RWPE1 (cell line): ENCODE measurements around the gene MUC6.
"Not testable (repeated sequence)": the region's sequence is repeated elsewhere in the genome, so short reads cannot be mapped to it uniquely, and the experiment has no call there.

ENCODE experiments used
- CTCF ChIA-PET: fragments of 350-600 bp; sonication (Branson Sonifier 250); formaldehyde crosslinking; extraction: SDS; loops from one replicate; lab custom pipeline; 2021; lab: Yijun Ruan, JAX
- POLR2A ChIA-PET: fragments of 400-600 bp; formaldehyde crosslinking; extraction: SDS; loops from one replicate; lab custom pipeline; 2020; ENCODE audit warnings: antibody characterized with exemption; ENCODE audit not compliant: low non-redundant PET; lab: Yijun Ruan, JAX
- DNase-seq: peaks from one replicate; pipeline ENCODE4 v3.0.0; 2012; ENCODE audit warnings: low spot score
- H3K27ac ChIP-seq: fragments of 450-650 bp; 2 replicates; pipeline ENCODE4 v1.5.1; 2017
- TF ChIP-seq, protein P1 (sequence below): fragments of 450-650 bp; conservative IDR thresholded peaks from 2 replicates; pipeline ENCODE4 v1.5.1; 2017; ENCODE audit warnings: low read depth, mild to moderate bottlenecking

MUC6 gene

GRCh38 chr11:1019321-1019910 is 17.1 kb downstream of the MUC6 start:
- ChIA-PET POLR2A (no interaction called here), CTCF (no interaction called here)
- DNase-seq = no peak
- TF ChIP-seq, protein P1, sequence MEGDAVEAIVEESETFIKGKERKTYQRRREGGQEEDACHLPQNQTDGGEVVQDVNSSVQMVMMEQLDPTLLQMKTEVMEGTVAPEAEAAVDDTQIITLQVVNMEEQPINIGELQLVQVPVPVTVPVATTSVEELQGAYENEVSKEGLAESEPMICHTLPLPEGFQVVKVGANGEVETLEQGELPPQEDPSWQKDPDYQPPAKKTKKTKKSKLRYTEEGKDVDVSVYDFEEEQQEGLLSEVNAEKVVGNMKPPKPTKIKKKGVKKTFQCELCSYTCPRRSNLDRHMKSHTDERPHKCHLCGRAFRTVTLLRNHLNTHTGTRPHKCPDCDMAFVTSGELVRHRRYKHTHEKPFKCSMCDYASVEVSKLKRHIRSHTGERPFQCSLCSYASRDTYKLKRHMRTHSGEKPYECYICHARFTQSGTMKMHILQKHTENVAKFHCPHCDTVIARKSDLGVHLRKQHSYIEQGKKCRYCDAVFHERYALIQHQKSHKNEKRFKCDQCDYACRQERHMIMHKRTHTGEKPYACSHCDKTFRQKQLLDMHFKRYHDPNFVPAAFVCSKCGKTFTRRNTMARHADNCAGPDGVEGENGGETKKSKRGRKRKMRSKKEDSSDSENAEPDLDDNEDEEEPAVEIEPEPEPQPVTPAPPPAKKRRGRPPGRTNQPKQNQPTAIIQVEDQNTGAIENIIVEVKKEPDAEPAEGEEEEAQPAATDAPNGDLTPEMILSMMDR = no peak
- no peak overlapping the region for H3K27ac ChIP-seq

- ChIA-PET CTCF (no interaction called here), POLR2A (no interaction called here)
- H3K27ac ChIP-seq = no peak overlapping the region
- no peak for DNase-seq
- TF ChIP-seq, protein P1 = no peak
Measured at GRCh38 chr11:1018091-1018490, 18.4 kb downstream of the MUC6 start.

DNA sequence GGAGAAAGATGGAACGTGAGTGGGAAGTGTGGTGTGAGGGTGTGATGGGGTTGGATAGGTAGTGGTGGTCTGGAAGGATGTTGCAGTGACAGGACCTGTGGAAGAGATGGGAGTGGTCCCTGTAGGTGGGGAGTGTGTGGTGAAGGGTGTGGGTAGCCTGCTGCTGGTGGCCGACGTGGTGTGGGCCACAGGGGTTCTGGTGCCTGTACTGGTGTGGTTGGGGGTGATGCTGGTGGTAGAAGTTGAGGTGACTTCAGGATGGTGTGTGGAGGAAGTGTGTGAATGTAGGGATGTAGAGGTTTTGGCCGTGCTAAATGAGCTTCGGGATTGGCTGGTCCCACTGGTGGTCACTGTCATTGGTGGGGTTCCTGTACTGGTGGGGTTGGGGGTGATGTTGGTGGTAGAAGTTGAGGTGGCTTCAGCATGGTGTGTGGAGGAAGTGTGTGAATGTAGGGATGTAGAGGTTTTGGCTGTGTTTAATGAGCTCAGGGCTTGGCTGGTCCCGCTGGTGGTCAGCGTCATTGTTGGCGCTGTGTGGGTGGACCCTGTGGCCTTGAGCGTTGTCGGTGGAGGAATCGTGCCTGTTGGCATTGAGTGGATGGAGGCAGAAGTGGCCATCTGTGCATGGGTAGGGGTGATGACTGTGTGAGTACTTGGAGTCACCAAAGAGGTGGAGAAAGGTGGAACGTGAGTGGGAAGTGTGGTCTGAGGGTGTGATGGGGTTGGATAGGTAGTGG is 19.1 kb downstream of the MUC6 start:
- POLR2A ChIA-PET = interaction anchor here (0.6 kb wide), 1 partner anchor 33 kb away, joined by 3 read pairs; no protein-coding TSS in a partner anchor
- H3K27ac ChIP-seq = no peak overlapping the region
- TF ChIP-seq, protein P1 = no peak
- no peak for DNase-seq
- CTCF ChIA-PET = interaction anchor here (0.6 kb wide), 1 partner anchor 15 kb away, joined by 3 read pairs; no protein-coding TSS in a partner anchor

DNA sequence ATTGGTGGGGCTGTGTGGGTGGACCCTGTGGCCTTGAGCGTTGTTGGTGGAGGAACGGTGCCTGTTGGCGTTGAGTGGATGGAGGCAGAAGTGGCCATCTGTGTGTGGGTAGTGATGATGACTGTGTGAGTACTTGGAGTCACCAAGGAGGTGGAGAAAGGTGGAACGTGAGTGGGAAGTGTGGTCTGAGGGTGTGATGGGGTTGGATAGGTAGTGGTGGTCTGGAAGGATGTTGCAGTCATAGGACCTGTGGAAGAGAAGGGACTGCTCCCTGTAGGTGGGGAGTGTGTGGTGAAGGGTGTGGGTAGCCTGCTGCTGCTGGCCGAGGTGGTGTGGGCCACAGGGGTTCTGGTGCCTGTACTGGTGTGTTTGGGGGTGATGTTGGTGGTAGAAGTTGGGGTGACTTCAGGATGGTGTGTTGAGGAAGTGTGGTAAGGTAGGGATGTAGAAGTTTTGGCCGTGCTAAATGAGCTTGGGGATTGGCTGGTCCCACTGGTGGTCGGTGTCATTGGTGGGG is 19.9 kb downstream of the MUC6 start:
- CTCF ChIA-PET = interaction anchor here (0.5 kb wide), 1 partner anchor 32 kb away, joined by 3 read pairs; no protein-coding TSS in a partner anchor
- POLR2A ChIA-PET, DNase-seq, H3K27ac ChIP-seq: not testable (repeated sequence)

DNA sequence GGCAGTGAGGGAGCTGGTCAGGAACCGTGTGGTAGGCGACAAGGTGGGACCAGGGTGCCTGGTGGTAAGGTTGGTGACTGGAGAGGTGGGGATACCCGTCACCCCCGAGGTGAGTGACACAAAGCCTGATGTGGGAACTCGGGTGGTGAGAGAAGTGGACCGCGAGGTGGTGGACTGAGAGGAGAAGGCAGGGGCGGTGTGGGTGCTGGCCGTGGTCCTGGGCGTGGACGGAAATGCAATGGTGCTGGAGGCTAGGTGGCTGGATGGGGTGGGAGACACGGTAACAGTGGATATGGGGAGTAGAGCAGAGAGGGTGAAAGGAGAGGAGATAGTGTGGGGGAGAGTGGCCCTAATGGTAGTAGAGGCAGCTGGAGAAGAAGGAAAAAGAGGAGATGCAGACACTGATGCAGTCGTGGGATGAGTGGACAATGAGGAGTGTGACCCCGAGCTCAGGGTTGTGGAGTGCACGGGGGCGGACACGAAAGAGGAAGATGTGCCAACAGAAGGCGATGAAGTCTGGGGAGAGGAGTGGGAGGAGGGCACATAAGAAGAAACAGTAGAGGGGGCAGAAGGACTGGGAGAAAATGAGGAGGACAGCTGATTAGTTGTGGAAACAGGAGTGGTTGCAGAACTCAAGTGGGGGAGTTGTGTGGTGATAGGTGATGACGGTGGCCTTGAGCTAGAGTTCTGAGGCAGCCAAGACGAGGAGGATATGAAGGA is 20.5 kb downstream of the MUC6 start:
- POLR2A ChIA-PET = no interaction called here
- DNase-seq = no peak
- TF ChIP-seq, protein P1 = no peak
- H3K27ac ChIP-seq = no peak overlapping the region
- CTCF ChIA-PET = interaction anchor here (0.5 kb wide), 1 partner anchor 32 kb away, joined by 3 read pairs; no protein-coding TSS in a partner anchor

- DNase-seq = no peak
- H3K27ac ChIP-seq = no peak overlapping the region
- CTCF ChIA-PET = no interaction called here
- TF ChIP-seq, protein P1 = no peak
- POLR2A ChIA-PET = no interaction called here
Measured at GRCh38 chr11:1015064-1015463, 21.5 kb downstream of the MUC6 start.
